Panc1 (cell line): ENCODE results near the gene SERPINA9. TPM values are rescaled to one million over a fixed set of nuclear protein-coding genes. Genes with fewer than 3 reads are reported as not detected.

ENCODE experiments used
- ATAC-seq: fragments of 200-7000 bp; cut with Tn5 transposase; 2 replicates; pipeline ENCODE4 v1.9.1; 2020; ENCODE audit warnings: mild to moderate bottlenecking, moderate library complexity
- BruUV-seq: library from RNA; stranded (reverse); fragments of 400-500 nt; replicated peaks from 2 replicates; lab custom pipeline; 2021; lab: Mats Ljungman, UMichigan
- CTCF ChIA-PET: fragments of 300-600 bp; sonication (Branson Sonifier 250); formaldehyde crosslinking; loops from one replicate; lab custom pipeline; 2022; ENCODE audit warnings: antibody characterized with exemption; lab: Charles Lee
- POLR2A ChIA-PET: fragments of 300-600 bp; sonication (Branson Sonifier 250); formaldehyde crosslinking; loops from one replicate; lab custom pipeline; 2022; ENCODE audit warnings: antibody characterized with exemption; lab: Charles Lee
- DNase-seq: peaks from one replicate; pipeline ENCODE4 v3.0.0-alpha.2; 2010; ENCODE audit warnings: low read depth, low spot score
- H3K27ac ChIP-seq: 2 replicates; pipeline ENCODE4 v1.5.1; 2011; ENCODE audit warnings: mild to moderate bottlenecking, low read length, inconsistent platforms
- H3K27me3 ChIP-seq: fragments of 200-500 bp; sonication (Bioruptor generic); 2 replicates; pipeline ENCODE4 v1.6.0; 2014; ENCODE audit warnings: low read length, inconsistent platforms; ENCODE audit not compliant: control insufficient read depth, insufficient read depth
- H3K36me3 ChIP-seq: fragments of 200-500 bp; sonication (Bioruptor generic); 2 replicates; pipeline ENCODE4 v1.5.1; 2014; ENCODE audit warnings: inconsistent platforms, mild to moderate bottlenecking, low read length, moderate library complexity; ENCODE audit not compliant: control insufficient read depth, insufficient read depth
- H3K4me1 ChIP-seq: 2 replicates; pipeline ENCODE4 v1.5.1; 2011; ENCODE audit warnings: inconsistent platforms, mild to moderate bottlenecking, low read length, moderate library complexity; ENCODE audit not compliant: control insufficient read depth, insufficient read depth
- H3K4me3 ChIP-seq, 2 experiments: 2 replicates each; pipeline ENCODE4 v1.5.1; 2011 to 2012; ENCODE audit warnings: low read depth in 2 of 2, low read length in 2 of 2, mild to moderate bottlenecking in 2 of 2, inconsistent platforms in 1 of 2, moderate library complexity in 1 of 2
- H3K9me3 ChIP-seq: fragments of 200-500 bp; sonication (Bioruptor generic); 2 replicates; pipeline ENCODE4 v1.5.1; 2014; ENCODE audit warnings: low read depth, mild to moderate bottlenecking, inconsistent platforms, low read length, moderate library complexity; ENCODE audit not compliant: control insufficient read depth, insufficient read depth
- CTCF ChIP-seq: fragments of 450-650 bp; IDR thresholded peaks from 2 replicates; pipeline ENCODE4 v1.5.1; 2017; ENCODE audit warnings: mild to moderate bottlenecking
- POLR2AphosphoS5 ChIP-seq: IDR thresholded peaks from 2 replicates; pipeline ENCODE4 v1.6.1; 2012; ENCODE audit warnings: mild to moderate bottlenecking, low read depth, low read length, moderate library complexity
- REST ChIP-seq, 2 experiments: IDR thresholded peaks; 2 replicates each; pipeline ENCODE4 v1.6.1; 2011 to 2012; ENCODE audit warnings: low read depth in 2 of 2, control low read depth in 1 of 2, low read length in 1 of 2, mild to moderate bottlenecking in 1 of 2, moderate library complexity in 1 of 2; ENCODE audit not compliant: insufficient read depth in 1 of 2
- SIN3A ChIP-seq: IDR thresholded peaks from 2 replicates; pipeline ENCODE4 v1.6.1; 2012; ENCODE audit warnings: low read depth, mild to moderate bottlenecking, low read length, moderate library complexity, borderline replicate concordance; ENCODE audit not compliant: insufficient read depth
- TCF7L2 ChIP-seq: IDR thresholded peaks from 2 replicates; pipeline ENCODE4 v1.6.1; 2011; ENCODE audit warnings: mild to moderate bottlenecking, low read depth, low read length, inconsistent platforms
- in situ Hi-C: cut with HindIII; loops from 2 replicates; pipeline ENCODE4 v1.10.0; 2016; ENCODE audit warnings: low sequenced_read_pairs, low pct_unique_long_range_greater_than_20kb
- intact Hi-C: fragments of 100-400 bp; cut with micrococcal nuclease; formaldehyde crosslinking; loops from one replicate; pipeline ENCODE4 v1.10.0; 2022; ENCODE audit not compliant: unreplicated experiment
- total RNA-seq: library from RNA; stranded (reverse); gene quantifications from one replicate; pipeline ENCODE4 v1.2.1, GENCODE V29; 2021; ENCODE audit not compliant: unreplicated experiment

SERPINA9 gene
- total RNA-seq, 1 experiment from 2014 or later = not detected

- ATAC-seq (no peak), DNase-seq (no peak)
- CTCF ChIA-PET = no interaction called here
- no TSS peak for BruUV-seq
- H3K4me1 ChIP-seq = no peaks in the 10 kb centered on the region
- H3K27ac ChIP-seq = no peak overlapping the region
- TF ChIP-seq CTCF (no peak), REST (IDR thresholded peaks at IDR 0.05; ENCODE audit: insufficient read depth in 1 of 2, low read depth in 2 of 2, low read length in 1 of 2) (no peak), TCF7L2 (no peak), SIN3A (no peak), POLR2AphosphoS5 (no peak)
- H3K36me3 ChIP-seq = no peaks in the 10 kb centered on the region
- H3K9me3 ChIP-seq = no peaks in the 10 kb centered on the region
- POLR2A ChIA-PET = no interaction called here
- intact Hi-C loops (no loop called here), in situ Hi-C loops (no loop called here)
- no peak overlapping the region for H3K4me3 ChIP-seq
- no peaks in the 10 kb centered on the region for H3K27me3 ChIP-seq
These were observed 8.5 kb upstream of the SERPINA9 start for GRCh38 chr14:94484481-94484880.

GRCh38 chr14:94483729-94484275, 7.8 kb upstream of the SERPINA9 start:
- no peak overlapping the region for H3K4me3 ChIP-seq
- BruUV-seq = no TSS peak
- peaks cover under 1% of the 10 kb centered on the region; the same call in 1 of the 2 replicates for H3K9me3 ChIP-seq
- TF ChIP-seq REST (IDR thresholded peaks at IDR 0.05; ENCODE audit: insufficient read depth in 1 of 2, low read depth in 2 of 2, low read length in 1 of 2) = no peak
- TF ChIP-seq SIN3A = no peak
- no peak for TF ChIP-seq CTCF
- no peak for TF ChIP-seq POLR2AphosphoS5
- POLR2A ChIA-PET = no interaction called here
- in situ Hi-C loops (no loop called here), intact Hi-C loops (no loop called here)
- no peaks in the 10 kb centered on the region for H3K4me1 ChIP-seq
- H3K27ac ChIP-seq = no peak overlapping the region
- H3K36me3 ChIP-seq = no peaks in the 10 kb centered on the region
- CTCF ChIA-PET = no interaction called here
- H3K27me3 ChIP-seq = no peaks in the 10 kb centered on the region
- DNase-seq = no peak
- no peak for ATAC-seq
